GM12875 (cell line): ENCODE data around the gene MYO3B.

Source experiments
- H3K4me3 ChIP-seq: one replicate; pipeline ENCODE4 v1.5.1; 2011; ENCODE audit warnings: low read depth, low read length, control low read depth
- CTCF ChIP-seq: IDR thresholded peaks from 2 replicates; pipeline ENCODE4 v1.5.1; 2011; ENCODE audit warnings: low read depth, mild to moderate bottlenecking, control low read depth, inconsistent platforms, low read length, moderate library complexity, borderline replicate concordance; ENCODE audit not compliant: insufficient read depth

The MYO3B gene

GRCh38 chr2:170224692-170225294 is 46.8 kb downstream of the MYO3B start:
- no peak for TF ChIP-seq CTCF

GRCh38 chr2:170226216-170226615 is 48.3 kb downstream of the MYO3B start:
- no peak overlapping the region for H3K4me3 ChIP-seq
- no peak for TF ChIP-seq CTCF

More at GRCh38 chr2:170224692-170225294, 46.8 kb downstream of the MYO3B start:
- no peak overlapping the region for H3K4me3 ChIP-seq

- H3K4me3 ChIP-seq = no peak overlapping the region
- TF ChIP-seq CTCF = no peak
Measured at GRCh38 chr2:170227507-170227947, 49.6 kb downstream of the MYO3B start.

GRCh38 chr2:170227951-170228350 is 50.0 kb downstream of the MYO3B start:
- no peak for TF ChIP-seq CTCF
- no peak overlapping the region for H3K4me3 ChIP-seq

GRCh38 chr2:170228429-170228828 is 50.5 kb downstream of the MYO3B start:
- TF ChIP-seq CTCF = no peak
- H3K4me3 ChIP-seq = no peak overlapping the region

- H3K4me3 ChIP-seq = no peak overlapping the region
- no peak for TF ChIP-seq CTCF
Measured at GRCh38 chr2:170229125-170229524, 51.2 kb downstream of the MYO3B start.

GRCh38 chr2:170229744-170230143 is 51.8 kb downstream of the MYO3B start:
- no peak overlapping the region for H3K4me3 ChIP-seq
- no peak for TF ChIP-seq CTCF
